ENCODE data around the gene DKK3. TPM values are rescaled to one million over a fixed set of nuclear protein-coding genes. Genes with fewer than 3 reads are reported as not detected.

The DKK3 gene
- total and polyA plus RNA-seq, 2 donors from 2014 or later = 49.6 to 59.5 TPM

DNA sequence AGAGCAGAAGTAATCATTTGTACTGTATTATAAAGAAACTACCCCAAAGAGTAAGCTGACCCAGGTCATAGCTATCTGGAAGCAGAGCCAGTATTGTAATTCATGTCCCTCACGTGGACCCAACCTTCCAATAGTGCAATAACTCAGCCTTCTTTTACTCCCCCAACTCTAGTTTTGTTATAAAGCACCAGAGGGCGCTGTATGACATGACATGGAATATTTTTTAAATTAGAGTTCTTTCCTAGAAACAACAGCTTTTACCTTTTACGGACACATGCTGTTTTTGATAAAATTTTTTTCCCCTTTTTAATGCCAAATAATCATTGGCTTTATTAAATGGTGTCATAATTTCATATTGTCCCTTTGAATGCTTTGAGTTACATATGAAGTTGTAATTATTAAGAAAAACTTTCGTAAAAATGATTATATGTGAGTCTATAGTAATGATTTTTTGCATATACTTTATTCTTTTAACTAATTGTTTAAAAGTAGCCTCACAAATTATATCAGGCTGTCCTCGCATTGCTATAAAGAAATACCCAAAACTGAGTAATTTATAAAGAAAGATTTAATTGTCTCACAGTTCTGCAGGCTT is 76.9 kb downstream of the DKK3 start:
- Histone ChIP-seq H3K4me1 (ENCODE audit: control insufficient read depth in 2 of 3, insufficient read depth in 2 of 3, low read depth in 1 of 3, low read length in 3 of 3) (no peaks in the 10 kb centered on the region), H3K27me3 (ENCODE audit: control insufficient read depth, insufficient read depth, low read length) (no peaks in the 10 kb centered on the region), H3K9ac (ENCODE audit: low read length in 3 of 3) (no peak overlapping the region), H3K27ac (ENCODE audit: low read depth in 2 of 2, low read length in 2 of 2) (no peak overlapping the region), H3K4me3 (ENCODE audit: low read length in 3 of 3) (no peak overlapping the region), H3K9me3 (ENCODE audit: control insufficient read depth in 2 of 3, insufficient read depth in 1 of 3, low read length in 3 of 3) (no peaks in the 10 kb centered on the region), H3K36me3 (ENCODE audit: control insufficient read depth in 2 of 3, insufficient read depth in 3 of 3, low read length in 3 of 3) (peaks cover 5 to 31% (median 17%) of the 10 kb centered on the region in 3 donors)
- TF ChIP-seq, protein P1, sequence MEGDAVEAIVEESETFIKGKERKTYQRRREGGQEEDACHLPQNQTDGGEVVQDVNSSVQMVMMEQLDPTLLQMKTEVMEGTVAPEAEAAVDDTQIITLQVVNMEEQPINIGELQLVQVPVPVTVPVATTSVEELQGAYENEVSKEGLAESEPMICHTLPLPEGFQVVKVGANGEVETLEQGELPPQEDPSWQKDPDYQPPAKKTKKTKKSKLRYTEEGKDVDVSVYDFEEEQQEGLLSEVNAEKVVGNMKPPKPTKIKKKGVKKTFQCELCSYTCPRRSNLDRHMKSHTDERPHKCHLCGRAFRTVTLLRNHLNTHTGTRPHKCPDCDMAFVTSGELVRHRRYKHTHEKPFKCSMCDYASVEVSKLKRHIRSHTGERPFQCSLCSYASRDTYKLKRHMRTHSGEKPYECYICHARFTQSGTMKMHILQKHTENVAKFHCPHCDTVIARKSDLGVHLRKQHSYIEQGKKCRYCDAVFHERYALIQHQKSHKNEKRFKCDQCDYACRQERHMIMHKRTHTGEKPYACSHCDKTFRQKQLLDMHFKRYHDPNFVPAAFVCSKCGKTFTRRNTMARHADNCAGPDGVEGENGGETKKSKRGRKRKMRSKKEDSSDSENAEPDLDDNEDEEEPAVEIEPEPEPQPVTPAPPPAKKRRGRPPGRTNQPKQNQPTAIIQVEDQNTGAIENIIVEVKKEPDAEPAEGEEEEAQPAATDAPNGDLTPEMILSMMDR (IDR thresholded peaks at IDR 0.05; ENCODE audit: borderline replicate concordance, extremely low read depth, insufficient read depth) = peak; percentile 53
- peak in 2 of 5 donors; percentile 44 to 77 for DNase-seq
- intact Hi-C loops (cut with DNase I) = loop anchor here (10.0 kb wide), 1 partner anchor 113 kb away; no protein-coding TSS in a partner anchor
- FAIRE-seq = peak; percentile 33

DNA sequence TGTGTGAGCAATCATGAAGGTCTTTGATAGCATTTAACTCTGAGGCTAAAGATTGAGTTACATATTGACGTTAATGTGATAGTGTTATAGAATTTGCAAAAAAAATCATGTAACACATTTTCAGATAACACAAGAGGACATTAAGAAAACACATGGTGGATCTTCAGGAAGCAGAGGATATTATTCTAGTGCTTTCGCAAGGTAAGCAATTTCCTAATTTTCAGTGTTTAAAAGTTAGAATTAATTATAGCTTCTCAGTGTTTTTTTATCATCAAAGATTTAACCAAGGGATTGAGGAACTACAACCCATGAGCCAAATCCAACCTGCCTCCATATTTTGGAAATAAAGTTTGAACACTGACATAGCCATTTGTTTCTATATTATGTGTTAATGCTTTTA is 78.5 kb downstream of the DKK3 start:
- H3K27me3 ChIP-seq (ENCODE audit: control insufficient read depth, insufficient read depth, low read length) = no peaks in the 10 kb centered on the region
- H3K4me3 ChIP-seq (ENCODE audit: low read length in 3 of 3) = no peak overlapping the region
- no peak overlapping the region for H3K9ac ChIP-seq (ENCODE audit: low read length in 3 of 3)
- H3K4me1 ChIP-seq (ENCODE audit: control insufficient read depth in 2 of 3, insufficient read depth in 2 of 3, low read depth in 1 of 3, low read length in 3 of 3) = no peaks in the 10 kb centered on the region
- intact Hi-C loops (cut with DNase I) = loop anchor here (10.0 kb wide), 2 partner anchors 115 to 345 kb away; no protein-coding TSS in a partner anchor
- FAIRE-seq (no peak), DNase-seq (no peak)
- TF ChIP-seq, protein P1 (IDR thresholded peaks at IDR 0.05; ENCODE audit: borderline replicate concordance, extremely low read depth, insufficient read depth) = no peak
- no peaks in the 10 kb centered on the region for H3K9me3 ChIP-seq (ENCODE audit: control insufficient read depth in 2 of 3, insufficient read depth in 1 of 3, low read length in 3 of 3)
- no peak overlapping the region for H3K27ac ChIP-seq (ENCODE audit: low read depth in 2 of 2, low read length in 2 of 2)
- H3K36me3 ChIP-seq (ENCODE audit: control insufficient read depth in 2 of 3, insufficient read depth in 3 of 3, low read length in 3 of 3) = peaks cover 4 to 31% (median 13%) of the 10 kb centered on the region in 3 donors

DNA sequence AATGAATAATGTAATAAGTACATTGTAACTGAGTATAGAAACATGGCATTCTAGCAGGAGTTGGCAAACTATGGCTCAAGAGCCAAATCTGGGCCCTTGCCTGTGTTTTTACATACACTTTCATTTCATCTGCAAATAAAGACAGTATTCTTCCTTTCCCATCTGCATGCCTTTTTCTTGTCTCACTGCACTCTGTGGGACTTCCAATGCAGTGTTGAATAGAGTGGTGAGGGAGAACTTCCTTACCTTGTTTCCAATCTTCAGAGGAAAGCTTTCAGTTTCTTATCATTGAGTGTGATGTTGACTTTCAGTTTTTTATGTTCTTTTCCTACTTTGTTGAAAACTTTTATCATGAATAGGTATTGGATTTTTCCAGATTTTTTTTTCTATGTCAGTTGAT is 84.6 kb downstream of the DKK3 start:
- H3K4me3 ChIP-seq (ENCODE audit: low read length in 3 of 3) = no peak overlapping the region
- no peaks in the 10 kb centered on the region for H3K27me3 ChIP-seq (ENCODE audit: control insufficient read depth, insufficient read depth, low read length)
- H3K27ac ChIP-seq (ENCODE audit: low read depth in 2 of 2, low read length in 2 of 2) = no peak overlapping the region
- DNase-seq = no peak
- H3K36me3 ChIP-seq (ENCODE audit: control insufficient read depth in 2 of 3, insufficient read depth in 3 of 3, low read length in 3 of 3) = peaks cover 0 to 8% (median 0%) of the 10 kb centered on the region in 3 donors
- TF ChIP-seq, protein P1 (IDR thresholded peaks at IDR 0.05; ENCODE audit: borderline replicate concordance, extremely low read depth, insufficient read depth) = no peak
- no peak overlapping the region for H3K9ac ChIP-seq (ENCODE audit: low read length in 3 of 3)
- FAIRE-seq = no peak
- intact Hi-C loops (cut with DNase I) = loop anchor here (10.0 kb wide), 1 partner anchor 351 kb away; no protein-coding TSS in a partner anchor
- no peaks in the 10 kb centered on the region for H3K9me3 ChIP-seq (ENCODE audit: control insufficient read depth in 2 of 3, insufficient read depth in 1 of 3, low read length in 3 of 3)
- H3K4me1 ChIP-seq (ENCODE audit: control insufficient read depth in 2 of 3, insufficient read depth in 2 of 3, low read depth in 1 of 3, low read length in 3 of 3) = no peaks in the 10 kb centered on the region

Data from kidney (tissue), 14 donors.